Measurements from ENCODE around the gene LUZP1.

GRCh38 chr1:23069675-23070074, 99.0 kb downstream of the LUZP1 start:
- TF ChIP-seq CTCF (IDR thresholded peaks at IDR 0.05) = no peak
- no peak for TF ChIP-seq POLR2A (IDR thresholded peaks at IDR 0.05)
